HepG2 (cell line): Measurements from ENCODE around the gene TMCC1. TPM values are rescaled to one million over a fixed set of nuclear protein-coding genes. Genes with fewer than 3 reads are reported as not detected.
A peak's percentile ranks its signal among the peaks of the same experiment; 100 is the strongest.

ENCODE experiments used
- BCLAF1 ChIP-seq: fragments of 450-650 bp; IDR thresholded peaks from 2 replicates; pipeline ENCODE4 v1.6.1; 2017; ENCODE audit warnings: mild to moderate bottlenecking
- CEBPB ChIP-seq: IDR thresholded peaks from 2 replicates; pipeline ENCODE4 v1.6.1; 2011; ENCODE audit warnings: low read depth, low read length, improper control_type of control experiment, borderline replicate concordance
- FIP1L1 ChIP-seq: fragments of 200-400 bp; formaldehyde crosslinking; IDR thresholded peaks from 2 replicates; pipeline ENCODE4 v1.6.1; 2018; ENCODE audit warnings: low read depth, mild to moderate bottlenecking, low read length, moderate library complexity, borderline replicate concordance; ENCODE audit not compliant: insufficient read depth
- NCOA5 ChIP-seq: sonication (generic); formaldehyde crosslinking; IDR thresholded peaks from 2 replicates; pipeline ENCODE4 v1.4.0; 2020; ENCODE audit warnings: missing genetic modification reagents
- RXRA ChIP-seq: sonication (generic); formaldehyde crosslinking; IDR thresholded peaks from 2 replicates; pipeline ENCODE4 v1.5.1; 2020; ENCODE audit warnings: missing genetic modification reagents
- SKI ChIP-seq: fragments of 450-650 bp; IDR thresholded peaks from one replicate; pipeline ENCODE4 v1.6.1; 2018; ENCODE audit warnings: mild to moderate bottlenecking; ENCODE audit not compliant: partially characterized antibody
- TCF7 ChIP-seq: sonication (generic); IDR thresholded peaks from 2 replicates; pipeline ENCODE4 v1.6.1; 2016; ENCODE audit warnings: antibody characterized with exemption, low read depth
- ZBTB39 ChIP-seq: sonication (generic); formaldehyde crosslinking; IDR thresholded peaks from 2 replicates; pipeline ENCODE4 v1.5.0; 2020; ENCODE audit warnings: missing genetic modification reagents
- ZNF652 ChIP-seq: IDR thresholded peaks from 2 replicates; pipeline ENCODE4 v1.6.1; 2016; ENCODE audit warnings: low read depth, borderline replicate concordance
- ZNF775 ChIP-seq: sonication (generic); formaldehyde crosslinking; IDR thresholded peaks from 2 replicates; pipeline ENCODE4 v1.4.0; 2020; ENCODE audit warnings: missing genetic modification reagents, mild to moderate bottlenecking, moderate library complexity, borderline replicate concordance
- ZNF883 ChIP-seq: sonication (generic); formaldehyde crosslinking; IDR thresholded peaks from 2 replicates; pipeline ENCODE4 v1.5.1; 2020; ENCODE audit warnings: mild to moderate bottlenecking, missing genetic modification reagents; ENCODE audit errors: not compliant biosample characterization
- polyA plus RNA-seq, 8 experiments: library from polyadenylated mRNA; depleted of rRNA in 3 of 8; stranded (reverse) in 7 of 8; unstranded in 1 of 8; fragments of >200 nt; fragmentation: Illumina TruSeq in 4 of 8; extraction: Trizol in 4 of 8; gene quantifications; 2 replicates each; pipeline versions ENCODE4 v1.2.1 to v1.2.3, GENCODE V29; 2011 to 2016; ENCODE audit warnings: low read depth in 4 of 8, missing spikeins in 1 of 8, mixed read lengths in 1 of 8; ENCODE audit not compliant: insufficient read depth in 1 of 8
- total RNA-seq, 5 experiments: library from RNA; depleted of rRNA; stranded (reverse); fragments of >200 nt; fragmentation: Illumina TruSeq; extraction: Trizol; gene quantifications; 2 replicates each; pipeline ENCODE4 v1.2.3, GENCODE V29; 2016; ENCODE audit warnings: low read depth in 1 of 5
- TF ChIP-seq, protein P1 (sequence below): sonication (generic); formaldehyde crosslinking; IDR thresholded peaks from 2 replicates; pipeline ENCODE4 v1.5.1; 2020; ENCODE audit warnings: missing genetic modification reagents, mild to moderate bottlenecking, borderline replicate concordance
- TF ChIP-seq, protein P2 (sequence below): sonication (generic); formaldehyde crosslinking; IDR thresholded peaks from 2 replicates; pipeline ENCODE4 v1.4.0; 2020; ENCODE audit warnings: missing genetic modification reagents
- TF ChIP-seq, protein P3 (sequence below): sonication (generic); formaldehyde crosslinking; IDR thresholded peaks from 2 replicates; pipeline ENCODE4; 2020; ENCODE audit warnings: missing genetic modification reagents, mild to moderate bottlenecking, borderline replicate concordance

TMCC1 gene
- total and polyA plus RNA-seq, 2 of the 13 experiments (the other 11 are each of a cell fraction or from before 2014, with no cell fraction given), result 12.1 to 264 TPM

- TF ChIP-seq CEBPB, result no peak
- TF ChIP-seq, protein P1, sequence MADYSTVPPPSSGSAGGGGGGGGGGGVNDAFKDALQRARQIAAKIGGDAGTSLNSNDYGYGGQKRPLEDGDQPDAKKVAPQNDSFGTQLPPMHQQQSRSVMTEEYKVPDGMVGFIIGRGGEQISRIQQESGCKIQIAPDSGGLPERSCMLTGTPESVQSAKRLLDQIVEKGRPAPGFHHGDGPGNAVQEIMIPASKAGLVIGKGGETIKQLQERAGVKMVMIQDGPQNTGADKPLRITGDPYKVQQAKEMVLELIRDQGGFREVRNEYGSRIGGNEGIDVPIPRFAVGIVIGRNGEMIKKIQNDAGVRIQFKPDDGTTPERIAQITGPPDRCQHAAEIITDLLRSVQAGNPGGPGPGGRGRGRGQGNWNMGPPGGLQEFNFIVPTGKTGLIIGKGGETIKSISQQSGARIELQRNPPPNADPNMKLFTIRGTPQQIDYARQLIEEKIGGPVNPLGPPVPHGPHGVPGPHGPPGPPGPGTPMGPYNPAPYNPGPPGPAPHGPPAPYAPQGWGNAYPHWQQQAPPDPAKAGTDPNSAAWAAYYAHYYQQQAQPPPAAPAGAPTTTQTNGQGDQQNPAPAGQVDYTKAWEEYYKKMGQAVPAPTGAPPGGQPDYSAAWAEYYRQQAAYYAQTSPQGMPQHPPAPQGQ (CRISPR knock-in tag), result no peak
- TF ChIP-seq, protein P2, sequence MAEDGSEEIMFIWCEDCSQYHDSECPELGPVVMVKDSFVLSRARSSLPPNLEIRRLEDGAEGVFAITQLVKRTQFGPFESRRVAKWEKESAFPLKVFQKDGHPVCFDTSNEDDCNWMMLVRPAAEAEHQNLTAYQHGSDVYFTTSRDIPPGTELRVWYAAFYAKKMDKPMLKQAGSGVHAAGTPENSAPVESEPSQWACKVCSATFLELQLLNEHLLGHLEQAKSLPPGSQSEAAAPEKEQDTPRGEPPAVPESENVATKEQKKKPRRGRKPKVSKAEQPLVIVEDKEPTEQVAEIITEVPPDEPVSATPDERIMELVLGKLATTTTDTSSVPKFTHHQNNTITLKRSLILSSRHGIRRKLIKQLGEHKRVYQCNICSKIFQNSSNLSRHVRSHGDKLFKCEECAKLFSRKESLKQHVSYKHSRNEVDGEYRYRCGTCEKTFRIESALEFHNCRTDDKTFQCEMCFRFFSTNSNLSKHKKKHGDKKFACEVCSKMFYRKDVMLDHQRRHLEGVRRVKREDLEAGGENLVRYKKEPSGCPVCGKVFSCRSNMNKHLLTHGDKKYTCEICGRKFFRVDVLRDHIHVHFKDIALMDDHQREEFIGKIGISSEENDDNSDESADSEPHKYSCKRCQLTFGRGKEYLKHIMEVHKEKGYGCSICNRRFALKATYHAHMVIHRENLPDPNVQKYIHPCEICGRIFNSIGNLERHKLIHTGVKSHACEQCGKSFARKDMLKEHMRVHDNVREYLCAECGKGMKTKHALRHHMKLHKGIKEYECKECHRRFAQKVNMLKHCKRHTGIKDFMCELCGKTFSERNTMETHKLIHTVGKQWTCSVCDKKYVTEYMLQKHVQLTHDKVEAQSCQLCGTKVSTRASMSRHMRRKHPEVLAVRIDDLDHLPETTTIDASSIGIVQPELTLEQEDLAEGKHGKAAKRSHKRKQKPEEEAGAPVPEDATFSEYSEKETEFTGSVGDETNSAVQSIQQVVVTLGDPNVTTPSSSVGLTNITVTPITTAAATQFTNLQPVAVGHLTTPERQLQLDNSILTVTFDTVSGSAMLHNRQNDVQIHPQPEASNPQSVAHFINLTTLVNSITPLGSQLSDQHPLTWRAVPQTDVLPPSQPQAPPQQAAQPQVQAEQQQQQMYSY (CRISPR knock-in tag), result no peak
- no peak for TF ChIP-seq NCOA5 (CRISPR knock-in tag)
- TF ChIP-seq, protein P3, sequence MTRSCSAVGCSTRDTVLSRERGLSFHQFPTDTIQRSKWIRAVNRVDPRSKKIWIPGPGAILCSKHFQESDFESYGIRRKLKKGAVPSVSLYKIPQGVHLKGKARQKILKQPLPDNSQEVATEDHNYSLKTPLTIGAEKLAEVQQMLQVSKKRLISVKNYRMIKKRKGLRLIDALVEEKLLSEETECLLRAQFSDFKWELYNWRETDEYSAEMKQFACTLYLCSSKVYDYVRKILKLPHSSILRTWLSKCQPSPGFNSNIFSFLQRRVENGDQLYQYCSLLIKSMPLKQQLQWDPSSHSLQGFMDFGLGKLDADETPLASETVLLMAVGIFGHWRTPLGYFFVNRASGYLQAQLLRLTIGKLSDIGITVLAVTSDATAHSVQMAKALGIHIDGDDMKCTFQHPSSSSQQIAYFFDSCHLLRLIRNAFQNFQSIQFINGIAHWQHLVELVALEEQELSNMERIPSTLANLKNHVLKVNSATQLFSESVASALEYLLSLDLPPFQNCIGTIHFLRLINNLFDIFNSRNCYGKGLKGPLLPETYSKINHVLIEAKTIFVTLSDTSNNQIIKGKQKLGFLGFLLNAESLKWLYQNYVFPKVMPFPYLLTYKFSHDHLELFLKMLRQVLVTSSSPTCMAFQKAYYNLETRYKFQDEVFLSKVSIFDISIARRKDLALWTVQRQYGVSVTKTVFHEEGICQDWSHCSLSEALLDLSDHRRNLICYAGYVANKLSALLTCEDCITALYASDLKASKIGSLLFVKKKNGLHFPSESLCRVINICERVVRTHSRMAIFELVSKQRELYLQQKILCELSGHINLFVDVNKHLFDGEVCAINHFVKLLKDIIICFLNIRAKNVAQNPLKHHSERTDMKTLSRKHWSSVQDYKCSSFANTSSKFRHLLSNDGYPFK, result 0 out of 2 replicates have a peak, but pooled peaks have one; percentile 50
- no peak for TF ChIP-seq TCF7
- TF ChIP-seq SKI, result peak; percentile 61
- no peak for TF ChIP-seq FIP1L1
- no peak for TF ChIP-seq BCLAF1
- TF ChIP-seq ZNF652 (CRISPR knock-in tag), result peak; percentile 49; the same call in 1 of the 2 replicates
- TF ChIP-seq ZBTB39 (CRISPR knock-in tag), result no peak
- peak; percentile 44; the same call in 1 of the 2 replicates for TF ChIP-seq RXRA (CRISPR knock-in tag)
- no peak for TF ChIP-seq ZNF883 (CRISPR knock-in tag)
- TF ChIP-seq ZNF775 (CRISPR knock-in tag), result no peak
Observed at GRCh38 chr3:129892857-129893580, 492 bp downstream of the TMCC1 start (continued).
